ENCODE data around the gene WNK2.

The WNK2 gene

GRCh38 chr9:93315118-93315517 is 131.2 kb downstream of the WNK2 start:
- no peak overlapping the region for H3K9ac ChIP-seq (ENCODE audit: low read length)
- peaks cover 1% of the 10 kb centered on the region for H3K4me1 ChIP-seq (ENCODE audit: control insufficient read depth, insufficient read depth, low read depth, low read length)
- DNase-seq, result no peak
- no peak overlapping the region for H4K8ac ChIP-seq (ENCODE audit: low read length)
- no peak overlapping the region for H2AK5ac ChIP-seq (ENCODE audit: low read length, severe bottlenecking)
- H3K4ac ChIP-seq (ENCODE audit: low read depth in 1 of 2, low read length in 2 of 2), result no peak overlapping the region
- 91% methylated on average over 9 of the region's 9 CpGs for WGBS
- H3K79me1 ChIP-seq (replicated peaks; ENCODE audit: low read length, poor library complexity, severe bottlenecking), result no peaks in the 10 kb centered on the region
- H3K36me3 ChIP-seq (ENCODE audit: control insufficient read depth in 1 of 2, insufficient read depth in 2 of 2, low read depth in 1 of 2, low read length in 2 of 2), result no peaks in the 10 kb centered on the region
- H3K23ac ChIP-seq (ENCODE audit: low read length in 2 of 2), result no peak overlapping the region
- no peak overlapping the region for H3K14ac ChIP-seq (ENCODE audit: low read length in 2 of 2)
- no peak overlapping the region for H2BK5ac ChIP-seq (ENCODE audit: low read depth, low read length, poor library complexity, severe bottlenecking)
- no peak overlapping the region for H4K91ac ChIP-seq (ENCODE audit: low read length)
- no peak overlapping the region for H2AFZ ChIP-seq (ENCODE audit: low read depth, low read length)
- peaks cover 26 to 40% of the 10 kb centered on the region in 2 experiments for H3K27me3 ChIP-seq (ENCODE audit: control insufficient read depth in 1 of 2, insufficient read depth in 1 of 2, low read length in 2 of 2)
- H3K27ac ChIP-seq (ENCODE audit: low read length, poor library complexity, severe bottlenecking), result no peak overlapping the region
- no peak overlapping the region for H2BK120ac ChIP-seq (ENCODE audit: low read depth, low read length)
- H3K18ac ChIP-seq (ENCODE audit: low read depth in 1 of 2, low read length in 2 of 2), result no peak overlapping the region
- H3K4me3 ChIP-seq (ENCODE audit: insufficient read depth in 1 of 2, low read depth in 1 of 2, low read length in 2 of 2), result no peak overlapping the region
- H3K4me2 ChIP-seq (ENCODE audit: low read length, poor library complexity, severe bottlenecking), result no peak overlapping the region
- H2BK15ac ChIP-seq (ENCODE audit: low read depth, poor library complexity, severe bottlenecking), result no peak overlapping the region
- no peak overlapping the region for H2BK12ac ChIP-seq (ENCODE audit: low read length in 2 of 2)
- no peaks in the 10 kb centered on the region for H3K9me3 ChIP-seq (ENCODE audit: control insufficient read depth, low read length)

- Histone ChIP-seq H3K36me3 (ENCODE audit: control insufficient read depth in 1 of 2, insufficient read depth in 2 of 2, low read depth in 1 of 2, low read length in 2 of 2) (no peaks in the 10 kb centered on the region), H3K18ac (ENCODE audit: low read depth in 1 of 2, low read length in 2 of 2) (no peak overlapping the region), H3K9ac (ENCODE audit: low read length) (no peak overlapping the region), H3K4me2 (ENCODE audit: low read length, poor library complexity, severe bottlenecking) (no peak overlapping the region), H2AFZ (ENCODE audit: low read depth, low read length) (no peak overlapping the region), H3K79me1 (replicated peaks; ENCODE audit: low read length, poor library complexity, severe bottlenecking) (no peaks in the 10 kb centered on the region), H3K9me3 (ENCODE audit: control insufficient read depth, low read length) (no peaks in the 10 kb centered on the region), H2BK5ac (ENCODE audit: low read depth, low read length, poor library complexity, severe bottlenecking) (no peak overlapping the region), H2BK15ac (ENCODE audit: low read depth, poor library complexity, severe bottlenecking) (no peak overlapping the region), H4K8ac (ENCODE audit: low read length) (no peak overlapping the region), H4K91ac (ENCODE audit: low read length) (no peak overlapping the region), H3K14ac (ENCODE audit: low read length in 2 of 2) (no peak overlapping the region), H2AK5ac (ENCODE audit: low read length, severe bottlenecking) (no peak overlapping the region), H3K27ac (ENCODE audit: low read length, poor library complexity, severe bottlenecking) (no peak overlapping the region), H3K4me1 (ENCODE audit: control insufficient read depth, insufficient read depth, low read depth, low read length) (peaks cover 1% of the 10 kb centered on the region), H3K4ac (ENCODE audit: low read depth in 1 of 2, low read length in 2 of 2) (no peak overlapping the region), H3K27me3 (ENCODE audit: control insufficient read depth in 1 of 2, insufficient read depth in 1 of 2, low read length in 2 of 2) (peaks cover 26 to 36% of the 10 kb centered on the region in 2 experiments), H2BK12ac (ENCODE audit: low read length in 2 of 2) (no peak overlapping the region), H3K4me3 (ENCODE audit: insufficient read depth in 1 of 2, low read depth in 1 of 2, low read length in 2 of 2) (no peak overlapping the region), H2BK120ac (ENCODE audit: low read depth, low read length) (no peak overlapping the region), H3K23ac (ENCODE audit: low read length in 2 of 2) (no peak overlapping the region)
- DNase-seq, result no peak
- WGBS, result 84% methylated on average over 4 of the region's 5 CpGs
Measured at GRCh38 chr9:93315960-93316359, 132.0 kb downstream of the WNK2 start.

- no peak overlapping the region for H2AK5ac ChIP-seq (ENCODE audit: low read length, severe bottlenecking)
- no peak overlapping the region for H2BK15ac ChIP-seq (ENCODE audit: low read depth, poor library complexity, severe bottlenecking)
- H3K79me1 ChIP-seq (replicated peaks; ENCODE audit: low read length, poor library complexity, severe bottlenecking), result no peaks in the 10 kb centered on the region
- peak overlapping the region; percentile 20 for H3K4me2 ChIP-seq (ENCODE audit: low read length, poor library complexity, severe bottlenecking)
- no peaks in the 10 kb centered on the region for H3K9me3 ChIP-seq (ENCODE audit: control insufficient read depth, low read length)
- H3K18ac ChIP-seq (ENCODE audit: low read depth in 1 of 2, low read length in 2 of 2), result no peak overlapping the region
- no peak for DNase-seq
- H3K36me3 ChIP-seq (ENCODE audit: control insufficient read depth in 1 of 2, insufficient read depth in 2 of 2, low read depth in 1 of 2, low read length in 2 of 2), result no peaks in the 10 kb centered on the region
- H3K4me3 ChIP-seq (ENCODE audit: insufficient read depth in 1 of 2, low read depth in 1 of 2, low read length in 2 of 2), result no peak overlapping the region
- no peak overlapping the region for H2AFZ ChIP-seq (ENCODE audit: low read depth, low read length)
- no peak overlapping the region for H4K8ac ChIP-seq (ENCODE audit: low read length)
- H4K91ac ChIP-seq (ENCODE audit: low read length), result no peak overlapping the region
- H3K4ac ChIP-seq (ENCODE audit: low read depth in 1 of 2, low read length in 2 of 2), result no peak overlapping the region
- H2BK12ac ChIP-seq (ENCODE audit: low read length in 2 of 2), result no peak overlapping the region
- H3K14ac ChIP-seq (ENCODE audit: low read length in 2 of 2), result peak overlapping the region in 1 of 2 experiments; percentile 83
- H3K4me1 ChIP-seq (ENCODE audit: control insufficient read depth, insufficient read depth, low read depth, low read length), result peaks cover 1% of the 10 kb centered on the region
- H3K9ac ChIP-seq (ENCODE audit: low read length), result no peak overlapping the region
- 82% methylated on average over 11 of the region's 12 CpGs for WGBS
- no peak overlapping the region for H3K23ac ChIP-seq (ENCODE audit: low read length in 2 of 2)
- H2BK120ac ChIP-seq (ENCODE audit: low read depth, low read length), result no peak overlapping the region
- peaks cover 26 to 36% of the 10 kb centered on the region in 2 experiments for H3K27me3 ChIP-seq (ENCODE audit: control insufficient read depth in 1 of 2, insufficient read depth in 1 of 2, low read length in 2 of 2)
- H2BK5ac ChIP-seq (ENCODE audit: low read depth, low read length, poor library complexity, severe bottlenecking), result no peak overlapping the region
- no peak overlapping the region for H3K27ac ChIP-seq (ENCODE audit: low read length, poor library complexity, severe bottlenecking)
Measured at GRCh38 chr9:93316726-93317494, 133.0 kb downstream of the WNK2 start.

GRCh38 chr9:93317495-93318094 is 133.7 kb downstream of the WNK2 start:
- no peak overlapping the region for H3K23ac ChIP-seq (ENCODE audit: low read length in 2 of 2)
- H3K36me3 ChIP-seq (ENCODE audit: control insufficient read depth in 1 of 2, insufficient read depth in 2 of 2, low read depth in 1 of 2, low read length in 2 of 2), result no peaks in the 10 kb centered on the region
- no peak overlapping the region for H4K8ac ChIP-seq (ENCODE audit: low read length)
- no peaks in the 10 kb centered on the region for H3K9me3 ChIP-seq (ENCODE audit: control insufficient read depth, low read length)
- no peak overlapping the region for H2AFZ ChIP-seq (ENCODE audit: low read depth, low read length)
- H3K4me3 ChIP-seq (ENCODE audit: insufficient read depth in 1 of 2, low read depth in 1 of 2, low read length in 2 of 2), result no peak overlapping the region
- H3K4me1 ChIP-seq (ENCODE audit: control insufficient read depth, insufficient read depth, low read depth, low read length), result peaks cover 1% of the 10 kb centered on the region
- no peak overlapping the region for H3K4me2 ChIP-seq (ENCODE audit: low read length, poor library complexity, severe bottlenecking)
- no peak overlapping the region for H2BK5ac ChIP-seq (ENCODE audit: low read depth, low read length, poor library complexity, severe bottlenecking)
- no peak overlapping the region for H3K4ac ChIP-seq (ENCODE audit: low read depth in 1 of 2, low read length in 2 of 2)
- no peak overlapping the region for H2BK120ac ChIP-seq (ENCODE audit: low read depth, low read length)
- no peak overlapping the region for H3K9ac ChIP-seq (ENCODE audit: low read length)
- no peak overlapping the region for H2BK15ac ChIP-seq (ENCODE audit: low read depth, poor library complexity, severe bottlenecking)
- no peak overlapping the region for H3K27ac ChIP-seq (ENCODE audit: low read length, poor library complexity, severe bottlenecking)
- H2BK12ac ChIP-seq (ENCODE audit: low read length in 2 of 2), result no peak overlapping the region
- H3K18ac ChIP-seq (ENCODE audit: low read depth in 1 of 2, low read length in 2 of 2), result no peak overlapping the region
- H3K14ac ChIP-seq (ENCODE audit: low read length in 2 of 2), result peak overlapping the region in 1 of 2 experiments; percentile 42
- H4K91ac ChIP-seq (ENCODE audit: low read length), result no peak overlapping the region
- no peak overlapping the region for H2AK5ac ChIP-seq (ENCODE audit: low read length, severe bottlenecking)
- H3K79me1 ChIP-seq (replicated peaks; ENCODE audit: low read length, poor library complexity, severe bottlenecking), result no peaks in the 10 kb centered on the region
- peaks cover 26 to 36% of the 10 kb centered on the region in 2 experiments for H3K27me3 ChIP-seq (ENCODE audit: control insufficient read depth in 1 of 2, insufficient read depth in 1 of 2, low read length in 2 of 2)
- no peak for DNase-seq
- 90% methylated on average over 27 of the region's 30 CpGs for WGBS
